Measurements from ENCODE around the gene SGMS1.

SGMS1 gene

GRCh38 chr10:50618624-50619023 is 5.1 kb downstream of the SGMS1 start:
- DNase-seq (ENCODE audit: low spot score), result no peak
- CTCF ChIA-PET, result interaction anchor here (0.7 kb wide), 1 partner anchor 102 kb away, joined by 3 read pairs; no protein-coding TSS in a partner anchor
- TF ChIP-seq CTCF (conservative IDR thresholded peaks at IDR 0.05; ENCODE audit: low read depth), result no peak
- H3K27ac ChIP-seq, result peak overlapping the region; percentile 31; the same call in 1 of the 2 replicates
- POLR2A ChIA-PET (ENCODE audit: low non-redundant PET), result no interaction called here

GRCh38 chr10:50615658-50616057 is 8.1 kb downstream of the SGMS1 start:
- no peak for TF ChIP-seq CTCF (conservative IDR thresholded peaks at IDR 0.05; ENCODE audit: low read depth)
- CTCF ChIA-PET, result no interaction called here

GRCh38 chr10:50614444-50615137 is 9.2 kb downstream of the SGMS1 start:
- no peak for TF ChIP-seq CTCF (conservative IDR thresholded peaks at IDR 0.05; ENCODE audit: low read depth)
- DNase-seq (ENCODE audit: low spot score), result no peak
- ChIA-PET POLR2A (ENCODE audit: low non-redundant PET) (no interaction called here), CTCF (interaction anchor here (0.7 kb wide), 1 partner anchor 252 kb away, joined by 3 read pairs; no protein-coding TSS in a partner anchor)
- H3K27ac ChIP-seq, result no peak overlapping the region

More at GRCh38 chr10:50615658-50616057, 8.1 kb downstream of the SGMS1 start:
- no peak overlapping the region for H3K27ac ChIP-seq
- POLR2A ChIA-PET (ENCODE audit: low non-redundant PET), result no interaction called here
- DNase-seq (ENCODE audit: low spot score), result no peak

GRCh38 chr10:50613726-50614443 is 9.9 kb downstream of the SGMS1 start:
- ChIA-PET CTCF (interaction anchor here (0.6 to 0.7 kb wide), 3 partner anchors 36 to 914 kb away, joined by 3 to 7 read pairs (median 4); no protein-coding TSS in a partner anchor), POLR2A (ENCODE audit: low non-redundant PET) (interaction anchor here (0.7 kb wide), 1 partner anchor 42 kb away, joined by 5 read pairs; no protein-coding TSS in a partner anchor)
- no peak overlapping the region for H3K27ac ChIP-seq
- no peak for TF ChIP-seq CTCF (conservative IDR thresholded peaks at IDR 0.05; ENCODE audit: low read depth)
- no peak for DNase-seq (ENCODE audit: low spot score)

GRCh38 chr10:50613150-50613549 is 10.6 kb downstream of the SGMS1 start:
- no peak for DNase-seq (ENCODE audit: low spot score)
- no peak for TF ChIP-seq CTCF (conservative IDR thresholded peaks at IDR 0.05; ENCODE audit: low read depth)
- ChIA-PET POLR2A (ENCODE audit: low non-redundant PET) (no interaction called here), CTCF (interaction anchor here (0.6 kb wide), 1 partner anchor 913 kb away, joined by 7 read pairs; no protein-coding TSS in a partner anchor)
- H3K27ac ChIP-seq, result no peak overlapping the region

- ChIA-PET POLR2A (ENCODE audit: low non-redundant PET) (no interaction called here), CTCF (no interaction called here)
- DNase-seq (ENCODE audit: low spot score), result no peak
- no peak for TF ChIP-seq CTCF (conservative IDR thresholded peaks at IDR 0.05; ENCODE audit: low read depth)
- H3K27ac ChIP-seq, result no peak overlapping the region
These were observed 13.4 kb downstream of the SGMS1 start for GRCh38 chr10:50610368-50610767.
